AG04450 (cell line): Measurements from ENCODE around the gene BCL2L1. TPM values are rescaled to one million over a fixed set of nuclear protein-coding genes. Genes with fewer than 3 reads are reported as not detected.
"Not testable (repeated sequence)": the region's sequence is repeated elsewhere in the genome, so short reads cannot be mapped to it uniquely, and the experiment has no call there.

ENCODE experiments used
- CTCF ChIA-PET: fragments of 300-600, 350-600 bp; formaldehyde crosslinking; extraction: SDS; loops from one replicate; lab custom pipeline; 2022; ENCODE audit warnings: antibody characterized with exemption, inconsistent platforms; lab: Charles Lee
- POLR2A ChIA-PET: fragments of 350-600 bp; formaldehyde crosslinking; extraction: SDS; loops from one replicate; lab custom pipeline; 2021; ENCODE audit warnings: antibody characterized with exemption, inconsistent platforms; lab: Yijun Ruan, JAX
- DNase-seq: peaks from one replicate; pipeline ENCODE4 v3.0.0-alpha.2; 2011; ENCODE audit warnings: low read depth, low spot score
- H3K27ac ChIP-seq: one replicate; pipeline ENCODE4 v1.5.1; 2012; ENCODE audit warnings: low read depth, low read length, control low read depth
- H3K27me3 ChIP-seq: one replicate; pipeline ENCODE4 v1.6.0; 2012; ENCODE audit warnings: low read length; ENCODE audit not compliant: control insufficient read depth, insufficient read depth
- H3K4me3 ChIP-seq: 2 replicates; pipeline ENCODE4 v1.5.1; 2011; ENCODE audit warnings: mild to moderate bottlenecking, low read depth, low read length, control low read depth
- H3K9me3 ChIP-seq: 2 replicates; pipeline ENCODE4 v1.5.1; 2012; ENCODE audit warnings: low read length; ENCODE audit not compliant: control insufficient read depth, insufficient read depth
- CTCF ChIP-seq: IDR thresholded peaks from 2 replicates; pipeline ENCODE4 v1.5.1; 2011; ENCODE audit warnings: low read depth, low read length, control low read depth, inconsistent platforms
- polyA plus RNA-seq: library from polyadenylated mRNA; depleted of rRNA; stranded (reverse); fragments of >200 nt; gene quantifications from 2 replicates; pipeline ENCODE4 v1.2.3, GENCODE V29; 2011

Gene BCL2L1
- polyA plus RNA-seq, 1 experiment, result 57.5 TPM

- Histone ChIP-seq H3K9me3 (no peaks in the 10 kb centered on the region), H3K27me3 (no peaks in the 10 kb centered on the region), H3K27ac (no peak overlapping the region), H3K4me3 (no peak overlapping the region)
- ChIA-PET CTCF (interaction anchor here (1.7 kb wide), 2 partner anchors 20 to 70 kb away, joined by 5 to 9 read pairs; no protein-coding TSS in a partner anchor), POLR2A (interaction anchor here (0.6 to 0.7 kb wide), 2 partner anchors 22 to 43 kb away, joined by 8 to 11 read pairs; no protein-coding TSS in a partner anchor)
- no peak for DNase-seq
- TF ChIP-seq CTCF, result no peak
Observed at GRCh38 chr20:31653561-31653960, 69.1 kb downstream of the BCL2L1 start.

GRCh38 chr20:31652917-31653396, 69.7 kb downstream of the BCL2L1 start:
- no peak overlapping the region for H3K27ac ChIP-seq
- no peak for DNase-seq
- ChIA-PET CTCF (interaction anchor here (1.2 to 1.7 kb wide), 4 partner anchors 9 to 72 kb away, joined by 4 to 8 read pairs (median 6); no protein-coding TSS in a partner anchor), POLR2A (interaction anchor here (0.7 kb wide), 1 partner anchor 20 kb away, joined by 4 read pairs; no protein-coding TSS in a partner anchor)
- H3K9me3 ChIP-seq, result no peaks in the 10 kb centered on the region
- TF ChIP-seq CTCF, result no peak
- no peak overlapping the region for H3K4me3 ChIP-seq
- no peaks in the 10 kb centered on the region for H3K27me3 ChIP-seq

GRCh38 chr20:31648104-31648503, 74.6 kb downstream of the BCL2L1 start:
- H3K4me3 ChIP-seq, H3K27me3 ChIP-seq, H3K9me3 ChIP-seq, DNase-seq, POLR2A ChIA-PET, H3K27ac ChIP-seq: not testable (repeated sequence)
- CTCF ChIA-PET, result interaction anchor here (1.0 kb wide), 1 partner anchor 76 kb away, joined by 3 read pairs; no protein-coding TSS in a partner anchor

- TF ChIP-seq CTCF, result no peak
- H3K27me3 ChIP-seq, result peaks cover 19% of the 10 kb centered on the region
- no peak overlapping the region for H3K4me3 ChIP-seq
- no peak overlapping the region for H3K27ac ChIP-seq
- CTCF ChIA-PET, result interaction anchor here (1.0 to 2.7 kb wide), 3 partner anchors 11 to 32 kb away, joined by 4 to 17 read pairs (median 6); no protein-coding TSS in a partner anchor
- DNase-seq, result no peak
- H3K9me3 ChIP-seq, result no peaks in the 10 kb centered on the region
- POLR2A ChIA-PET, result no interaction called here
Observed at GRCh38 chr20:31644701-31645100, 78.0 kb downstream of the BCL2L1 start.

GRCh38 chr20:31643522-31643921, 79.1 kb downstream of the BCL2L1 start:
- Histone ChIP-seq H3K9me3 (no peaks in the 10 kb centered on the region), H3K27me3 (peaks cover 26% of the 10 kb centered on the region), H3K4me3 (no peak overlapping the region), H3K27ac (no peak overlapping the region)
- ChIA-PET POLR2A (no interaction called here), CTCF (interaction anchor here (0.5 to 2.7 kb wide), 3 partner anchors 18 to 81 kb away, joined by 3 to 17 read pairs (median 3); no protein-coding TSS in a partner anchor)
- no peak for TF ChIP-seq CTCF
- no peak for DNase-seq
